ENCODE data around the gene OR5A2. TPM values are rescaled to one million over a fixed set of nuclear protein-coding genes. Genes with fewer than 3 reads are reported as not detected.
"Not testable (repeated sequence)": the region's sequence is repeated elsewhere in the genome, so short reads cannot be mapped to it uniquely, and the experiment has no call there.

Gene OR5A2, protein sequence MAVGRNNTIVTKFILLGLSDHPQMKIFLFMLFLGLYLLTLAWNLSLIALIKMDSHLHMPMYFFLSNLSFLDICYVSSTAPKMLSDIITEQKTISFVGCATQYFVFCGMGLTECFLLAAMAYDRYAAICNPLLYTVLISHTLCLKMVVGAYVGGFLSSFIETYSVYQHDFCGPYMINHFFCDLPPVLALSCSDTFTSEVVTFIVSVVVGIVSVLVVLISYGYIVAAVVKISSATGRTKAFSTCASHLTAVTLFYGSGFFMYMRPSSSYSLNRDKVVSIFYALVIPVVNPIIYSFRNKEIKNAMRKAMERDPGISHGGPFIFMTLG
- under 1 TPM in 1 of 4 donors, not detected in 3; 0.05 TPM for polyA plus RNA-seq (ENCODE audit: insufficient read length in 4 of 4)

DNA sequence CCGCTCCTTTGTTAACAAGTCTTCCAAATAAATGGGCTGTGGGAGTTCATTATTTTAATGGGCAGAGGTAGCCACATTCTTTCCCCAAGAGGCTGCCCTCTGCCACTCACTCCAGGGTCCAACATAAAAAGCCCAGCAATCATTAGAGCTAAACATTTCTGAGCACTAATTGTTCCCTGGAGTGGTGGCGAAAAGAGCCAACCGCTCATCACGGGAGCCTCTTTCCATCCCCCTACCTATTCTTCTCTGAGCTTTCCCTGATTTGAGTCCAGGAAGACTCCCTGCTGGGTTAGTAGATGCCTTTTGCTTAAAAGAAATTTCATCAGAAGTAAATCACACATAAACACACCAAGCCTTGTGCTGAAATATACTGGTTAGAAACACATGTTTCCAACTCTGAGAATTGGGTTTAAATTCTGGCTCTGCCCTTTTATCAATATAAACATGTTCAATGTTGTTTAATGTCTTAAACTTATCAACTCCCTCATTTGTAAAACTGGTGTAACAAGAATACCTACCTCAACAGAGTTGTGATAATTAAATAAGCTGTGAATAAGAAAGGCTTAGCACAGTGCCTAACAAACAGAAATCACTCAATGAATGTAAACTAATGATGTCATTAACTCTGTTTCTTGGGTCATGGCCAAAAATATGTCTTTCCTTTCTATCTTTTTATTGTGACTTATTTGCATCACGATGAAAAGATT is at the start of gene OR5A2:
Gene OR5A2 (minus strand): TSS at position 53 of the 707 bp plus-strand sequence. CDS start 3,460 bp downstream, outside the sequence.
- DNase-seq (ENCODE audit: low read depth in 4 of 4, low spot score in 3 of 4) = no peak

DNA sequence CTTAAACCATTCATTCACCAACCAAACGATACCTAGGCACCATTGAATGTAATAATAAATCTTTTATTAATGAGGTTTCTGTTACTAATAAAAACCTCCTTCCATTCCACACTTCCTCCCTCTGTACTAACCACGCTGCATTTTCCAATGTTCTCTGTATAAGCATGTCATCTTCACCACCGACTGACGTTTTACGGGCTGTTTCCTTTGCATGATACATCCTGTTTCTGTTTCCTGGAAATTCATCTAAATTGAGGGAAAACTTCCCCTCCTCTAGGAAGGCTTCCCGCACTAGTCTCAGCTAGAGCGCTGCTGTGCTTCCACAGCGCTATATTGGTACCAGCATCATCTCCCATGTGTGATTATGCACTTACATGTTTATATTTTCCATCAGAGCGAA is 49.0 kb upstream of the OR5A2 start:
- DNase-seq (ENCODE audit: low read depth in 4 of 4, low spot score in 3 of 4) = no peak

DNA sequence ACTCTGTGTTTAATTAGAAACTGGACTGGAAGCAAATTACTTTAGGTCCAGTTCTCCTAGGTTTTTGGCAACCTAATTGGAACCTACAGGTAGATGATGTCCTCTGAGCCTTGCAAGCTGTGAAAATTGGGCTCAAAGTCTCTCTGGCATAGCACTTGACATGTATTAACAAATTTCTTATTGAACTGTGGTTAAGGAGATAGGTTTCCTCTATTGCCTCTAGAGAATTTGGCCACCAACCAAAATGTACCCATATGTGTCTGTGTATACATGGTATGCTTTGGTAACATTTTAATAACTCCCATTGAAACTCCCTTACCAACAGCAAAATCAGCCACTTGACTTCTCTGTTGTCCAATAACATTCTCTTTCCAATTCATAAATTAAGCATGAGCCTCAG is 46.8 kb upstream of the OR5A2 start, which contains the start of gene OR4D10:
Gene OR4D10 (plus strand): TSS at position 301 of the 400 bp plus-strand sequence. CDS start 4,115 bp downstream, outside the sequence.
- no peak for DNase-seq (ENCODE audit: low read depth in 4 of 4, low spot score in 3 of 4)

DNA sequence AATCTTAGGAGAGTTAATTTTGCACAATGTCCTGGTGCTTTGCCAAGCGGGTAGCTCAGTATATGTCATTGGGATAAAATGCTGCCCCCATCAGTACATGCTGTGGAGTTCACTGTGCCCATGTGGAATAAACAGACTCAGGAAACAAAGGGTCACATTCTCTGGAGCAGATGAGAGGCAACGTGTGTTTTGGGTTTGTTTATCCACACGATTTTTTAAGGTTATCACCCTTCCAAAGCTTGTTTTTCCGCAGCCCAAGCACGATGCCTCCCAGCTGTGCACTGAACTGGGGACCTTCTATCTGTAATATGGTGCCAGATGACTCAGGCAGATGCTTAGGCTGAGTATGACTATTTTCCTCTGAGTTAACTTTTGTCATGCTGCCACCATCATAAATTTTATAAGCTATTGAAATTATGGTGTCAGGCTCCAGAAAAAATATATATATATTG is 37.0 kb upstream of the OR5A2 start:
- DNase-seq (ENCODE audit: low read depth in 4 of 4, low spot score in 3 of 4) = peak in 1 of 4 donors; percentile 5

DNA sequence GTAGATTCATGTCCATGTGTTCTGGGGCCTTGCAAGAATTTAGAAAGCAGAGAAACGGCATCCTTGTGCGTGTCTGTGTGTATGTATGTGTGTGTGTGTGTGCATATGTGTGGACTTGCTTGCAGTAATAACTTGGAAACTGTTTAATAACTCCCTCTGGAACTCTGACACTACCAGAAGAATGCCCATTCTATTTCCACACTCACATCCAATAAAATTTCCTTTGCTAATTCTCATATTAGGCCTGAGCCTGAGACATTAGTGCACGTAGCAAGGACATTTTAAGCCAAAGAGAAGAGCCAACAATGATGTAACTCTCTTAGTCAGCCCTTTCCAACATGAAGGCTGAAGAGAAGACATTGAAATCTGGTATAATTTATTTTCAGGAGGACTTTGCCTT is 33.7 kb upstream of the OR5A2 start:
- no peak for DNase-seq (ENCODE audit: low read depth in 4 of 4, low spot score in 3 of 4)

DNA sequence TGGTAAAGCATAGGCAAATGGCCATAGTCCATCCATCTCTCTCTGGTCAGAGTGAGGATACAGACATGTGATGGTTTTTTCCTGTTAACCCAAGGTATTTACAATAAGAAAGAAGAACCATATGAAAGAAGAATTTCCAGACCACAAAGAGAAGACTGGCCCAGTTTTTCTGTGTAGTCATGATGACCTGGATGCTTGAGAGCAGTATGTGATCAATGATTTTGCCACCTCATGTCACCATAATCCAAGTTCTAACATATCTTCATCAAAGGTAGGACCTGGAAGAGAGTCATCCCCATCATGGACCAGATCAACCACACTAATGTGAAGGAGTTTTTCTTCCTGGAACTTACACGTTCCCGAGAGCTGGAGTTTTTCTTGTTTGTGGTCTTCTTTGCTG is 30.4 kb upstream of the OR5A2 start, which contains the start of gene OR4D6:
Gene OR4D6 (plus strand): TSS at position 301 of the 400 bp plus-strand sequence. CDS start 0 bp downstream, at position 301.
- DNase-seq (ENCODE audit: low read depth in 4 of 4, low spot score in 3 of 4) = no peak

DNA sequence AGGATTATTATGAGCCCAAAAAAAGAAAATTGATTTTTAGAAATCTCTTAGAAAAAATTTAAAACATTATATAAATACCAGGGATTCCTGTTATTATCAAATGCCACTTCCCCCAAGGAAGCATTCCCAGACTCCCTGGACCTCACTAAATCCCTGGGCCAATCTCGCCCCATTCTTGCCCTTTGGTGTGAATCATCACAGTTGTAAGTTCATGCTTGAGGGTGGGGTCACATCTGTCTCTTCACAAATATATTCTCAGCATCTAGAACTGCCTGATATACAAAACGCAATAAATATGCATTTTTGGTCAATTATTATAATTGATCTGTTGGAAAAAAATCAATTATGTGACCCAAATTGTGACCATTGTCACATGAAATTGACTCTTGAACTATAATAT is 22.3 kb upstream of the OR5A2 start:
- DNase-seq (ENCODE audit: low read depth in 4 of 4, low spot score in 3 of 4) = no peak

DNA sequence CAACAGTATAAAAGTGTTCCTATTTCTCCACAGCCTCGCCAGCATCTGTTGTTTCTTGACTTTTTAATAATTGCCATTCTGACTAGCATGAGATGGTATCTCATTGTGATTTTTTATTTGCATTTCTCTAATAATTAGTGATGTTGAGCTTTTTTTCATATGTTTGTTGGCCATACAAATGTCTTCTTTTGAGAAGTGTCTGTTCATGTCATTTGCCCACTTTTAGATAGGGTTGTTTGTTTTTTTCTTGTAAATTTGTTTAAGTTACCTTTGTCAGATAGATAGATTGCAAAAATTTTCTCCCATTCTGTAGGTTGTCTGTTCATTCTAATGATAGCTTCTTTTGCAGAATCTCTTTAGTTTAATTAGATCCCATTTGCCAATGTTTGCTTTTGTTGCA is 19.4 kb upstream of the OR5A2 start:
- not testable (repeated sequence) for DNase-seq (ENCODE audit: low read depth in 4 of 4, low spot score in 3 of 4)

DNA sequence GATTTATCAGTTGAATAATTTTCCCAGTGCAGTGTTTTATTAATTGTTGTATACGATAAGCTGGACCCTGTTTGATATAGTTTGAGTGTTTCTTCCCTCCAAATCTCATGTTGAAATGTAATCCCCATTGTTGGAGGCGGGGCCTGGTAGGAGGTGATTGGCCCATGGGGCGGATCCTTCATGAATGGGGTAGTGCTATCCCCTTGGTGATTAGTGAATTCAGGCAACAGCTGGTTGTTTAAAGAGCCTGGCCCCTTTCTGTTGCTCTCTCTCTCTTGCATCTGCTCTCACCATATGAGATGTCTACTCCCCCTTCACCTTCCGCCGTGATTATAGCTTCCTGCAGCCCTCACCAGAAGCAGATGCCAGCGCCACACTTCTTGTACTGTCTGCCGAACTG is 11.6 kb upstream of the OR5A2 start:
- DNase-seq (ENCODE audit: low read depth in 4 of 4, low spot score in 3 of 4) = no peak

DNA sequence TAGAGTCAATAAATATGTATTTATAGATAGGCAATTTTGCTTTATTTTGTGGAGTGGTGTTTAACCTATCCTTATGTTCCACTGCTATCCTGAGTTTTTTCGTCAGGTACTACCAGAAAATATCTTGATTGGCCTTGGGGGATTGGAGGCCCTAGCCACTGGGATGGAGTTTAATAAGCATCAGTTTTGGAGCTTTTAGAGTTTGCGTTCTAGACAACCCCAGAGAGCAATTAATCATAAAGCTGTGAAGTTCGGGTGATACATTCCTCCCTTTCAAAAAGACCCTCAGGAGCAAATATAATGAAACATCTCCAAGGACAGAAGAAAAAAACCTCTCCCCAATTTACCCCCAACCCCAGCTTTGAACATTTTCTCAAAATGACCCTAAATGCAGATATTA is 10.0 kb upstream of the OR5A2 start, which contains the start of gene OR5A1:
Gene OR5A1 (plus strand): TSS at position 301 of the 400 bp plus-strand sequence. CDS start 6,700 bp downstream, outside the sequence.
- no peak for DNase-seq (ENCODE audit: low read depth in 4 of 4, low spot score in 3 of 4)

DNA sequence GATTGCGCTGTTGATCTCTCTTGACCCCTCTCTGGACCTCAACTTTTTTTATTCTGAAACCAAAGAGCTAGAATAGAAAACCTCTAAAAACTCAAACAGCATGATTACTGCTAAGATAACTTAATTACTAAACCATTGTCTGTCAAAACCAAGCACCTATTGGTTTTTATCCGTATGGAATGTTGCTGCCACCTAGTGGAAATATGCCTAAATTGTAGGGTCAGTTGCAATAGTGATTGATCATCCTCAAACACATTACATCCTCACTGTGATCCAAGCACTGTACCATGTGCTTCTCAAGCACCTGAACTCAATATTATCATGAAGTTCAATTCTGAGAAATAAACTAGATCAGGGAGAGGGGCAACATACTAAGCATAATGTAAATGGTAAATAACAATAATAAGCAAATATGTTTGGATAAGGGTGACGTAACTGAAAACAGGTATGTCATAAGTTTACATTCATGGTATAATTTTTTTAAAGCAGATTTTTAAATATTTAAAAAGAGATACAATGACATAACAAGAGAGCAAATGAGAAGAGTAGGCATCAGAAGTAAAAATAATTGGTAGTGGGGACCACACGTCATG is 3.8 kb upstream of the OR5A2 start:
- peak in 3 of 4 donors; percentile 4 to 10 (median 6) for DNase-seq (ENCODE audit: low read depth in 4 of 4, low spot score in 3 of 4)

DNA sequence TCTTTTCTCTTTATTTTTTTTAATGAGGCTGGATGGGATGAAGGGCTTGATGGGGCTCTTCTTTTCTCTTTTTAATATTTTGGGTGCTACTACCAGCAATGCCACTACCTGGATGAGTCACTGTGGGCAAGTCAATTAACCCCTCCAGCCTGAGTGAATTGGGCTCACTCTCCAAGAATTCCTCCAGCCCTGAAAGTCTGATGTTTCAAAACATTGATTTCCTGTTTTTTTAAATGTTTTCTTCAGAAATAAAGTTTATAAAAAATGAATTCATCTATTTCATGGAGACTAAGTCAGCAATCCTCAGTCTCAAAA is 812 bp upstream of the OR5A2 start:
- DNase-seq (ENCODE audit: low read depth in 4 of 4, low spot score in 3 of 4) = no peak

DNA sequence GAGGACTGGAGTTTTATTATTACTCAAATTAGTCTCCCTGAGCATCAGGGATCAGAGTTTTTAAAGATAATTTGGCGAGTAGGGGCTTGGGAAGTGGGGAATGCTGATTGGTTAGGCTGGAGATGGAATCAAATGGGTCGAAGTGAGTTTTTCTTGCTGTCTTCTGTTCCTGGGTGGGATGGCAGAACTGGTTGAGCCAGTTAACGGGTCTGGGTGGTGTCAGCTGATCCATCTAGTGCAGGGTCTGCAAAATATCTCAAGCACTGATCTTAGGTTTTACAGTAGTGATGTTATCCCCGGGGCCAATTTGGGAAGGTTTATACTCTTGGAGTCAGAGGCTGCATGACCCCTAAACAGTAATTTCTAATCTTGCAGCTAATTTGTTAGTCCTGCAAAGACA is 1.1 kb downstream of the OR5A2 start:
- no peak for DNase-seq (ENCODE audit: low read depth in 4 of 4, low spot score in 3 of 4)

DNA sequence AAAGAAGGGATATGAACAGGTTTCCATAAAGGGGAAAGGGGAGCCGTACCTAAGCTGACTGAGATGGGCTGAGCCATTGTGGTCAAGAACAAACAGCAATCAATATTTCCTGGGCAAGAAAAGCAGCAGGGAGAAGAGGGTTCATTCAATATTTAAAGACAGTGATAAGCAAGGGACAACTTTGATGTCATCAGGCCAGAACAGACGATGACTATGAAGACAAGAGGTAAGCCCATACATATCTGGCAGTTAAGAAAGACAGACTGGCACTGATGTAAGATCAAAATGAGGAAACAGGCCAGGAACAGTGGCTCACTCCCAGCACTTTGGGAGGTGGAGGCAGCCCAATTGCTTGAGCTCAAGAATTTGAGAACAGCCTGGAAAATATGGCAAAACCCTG is 2.4 kb downstream of the OR5A2 start:
- no peak for DNase-seq (ENCODE audit: low read depth in 4 of 4, low spot score in 3 of 4)

DNA sequence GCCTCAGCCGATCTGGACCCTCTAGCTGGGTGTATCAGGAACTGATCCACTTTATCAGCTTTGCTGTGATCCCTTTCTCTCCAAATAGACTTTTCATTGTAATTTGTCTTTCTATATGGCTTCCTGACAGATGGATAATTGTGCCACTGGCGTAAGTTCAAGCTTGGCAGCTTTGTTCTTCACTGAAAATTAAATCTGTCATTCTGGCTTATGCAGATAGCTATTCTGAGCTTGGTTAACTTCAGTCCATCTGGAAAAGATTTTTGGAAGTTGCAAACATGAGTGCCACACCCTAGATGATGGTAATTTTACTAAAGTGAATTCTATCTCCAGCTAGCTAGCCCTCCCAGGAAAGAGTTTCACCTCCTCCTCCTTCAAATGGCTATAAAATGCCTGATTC is 8.1 kb downstream of the OR5A2 start:
- DNase-seq (ENCODE audit: low read depth in 4 of 4, low spot score in 3 of 4) = no peak

DNA sequence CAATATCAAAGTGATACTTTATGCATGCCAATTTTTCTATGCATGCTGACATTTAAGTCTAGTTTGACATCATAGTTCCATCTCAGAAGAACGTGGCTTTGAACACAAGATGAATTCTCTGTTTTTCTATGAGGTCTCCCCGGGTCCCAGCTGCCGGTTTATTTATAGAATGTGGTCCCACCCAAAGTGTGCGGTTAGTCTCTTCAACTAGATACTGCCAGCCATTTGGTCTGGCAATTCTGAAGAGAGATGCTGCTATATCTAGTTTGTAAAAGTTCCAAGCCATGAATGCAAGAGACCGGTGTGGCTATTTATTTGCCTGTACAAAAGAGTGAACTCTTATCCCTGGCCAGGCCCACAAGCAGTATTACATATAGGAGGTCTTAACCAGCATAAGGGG is 9.2 kb downstream of the OR5A2 start:
- DNase-seq (ENCODE audit: low read depth in 4 of 4, low spot score in 3 of 4) = no peak

DNA sequence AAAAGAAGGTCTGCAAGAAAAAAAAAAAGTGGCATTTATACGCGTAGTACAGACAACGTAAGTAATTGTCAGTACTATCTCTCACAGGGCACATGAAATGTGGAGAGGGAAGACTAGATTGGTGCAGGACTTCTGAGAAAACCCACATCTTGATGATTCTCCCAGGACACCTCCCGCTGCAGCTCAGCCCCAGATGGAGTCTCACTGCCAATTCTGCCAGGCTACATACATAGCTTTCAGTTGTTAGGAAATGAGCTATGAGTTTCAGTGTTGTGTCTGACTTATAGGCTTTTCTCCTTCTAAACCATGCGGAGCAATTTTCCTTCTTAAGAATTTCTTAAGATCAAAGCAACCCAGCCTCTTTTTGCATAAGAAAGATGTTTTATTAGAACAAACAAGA is 9.6 kb downstream of the OR5A2 start:
- DNase-seq (ENCODE audit: low read depth in 4 of 4, low spot score in 3 of 4) = no peak

DNA sequence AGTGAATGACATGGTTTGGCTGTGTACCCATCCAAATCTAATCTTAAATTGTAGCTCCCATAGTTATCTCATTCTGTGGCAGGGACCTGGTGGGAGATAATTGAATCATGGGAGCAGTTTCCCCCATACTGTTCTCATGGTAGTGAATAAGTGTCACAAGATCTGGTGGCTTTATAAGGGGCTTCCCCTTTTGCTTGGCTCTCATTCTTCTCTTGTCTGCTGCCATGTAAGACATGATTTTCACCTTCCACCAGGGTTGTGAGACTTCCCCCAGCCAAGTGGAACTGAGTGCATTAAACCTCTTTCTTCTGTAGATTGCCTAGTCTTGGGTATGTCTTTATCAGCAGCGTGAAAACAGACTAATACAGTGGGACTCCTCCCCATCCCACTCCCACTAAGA is 11.1 kb downstream of the OR5A2 start:
- no peak for DNase-seq (ENCODE audit: low read depth in 4 of 4, low spot score in 3 of 4)

DNA sequence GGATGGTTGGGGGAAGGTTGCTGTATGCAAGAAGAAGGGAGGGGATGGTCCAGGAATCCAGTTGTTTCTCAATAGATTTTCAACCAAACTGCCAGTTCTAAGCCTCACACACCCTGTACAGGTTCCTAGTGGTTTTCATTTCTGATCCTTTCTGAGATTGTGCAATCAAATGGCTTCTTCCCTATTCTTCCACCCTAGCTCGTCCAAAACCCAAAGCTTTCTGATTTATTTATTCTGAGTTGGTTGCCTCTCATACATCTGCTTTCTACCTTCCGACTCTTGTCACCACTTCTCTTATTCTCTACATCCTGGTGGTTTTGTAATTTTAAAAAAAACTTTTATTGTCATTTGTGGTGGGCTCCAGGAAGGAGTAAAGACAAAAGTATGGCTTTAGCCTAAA is 12.6 kb downstream of the OR5A2 start:
- DNase-seq (ENCODE audit: low read depth in 4 of 4, low spot score in 3 of 4) = no peak

DNA sequence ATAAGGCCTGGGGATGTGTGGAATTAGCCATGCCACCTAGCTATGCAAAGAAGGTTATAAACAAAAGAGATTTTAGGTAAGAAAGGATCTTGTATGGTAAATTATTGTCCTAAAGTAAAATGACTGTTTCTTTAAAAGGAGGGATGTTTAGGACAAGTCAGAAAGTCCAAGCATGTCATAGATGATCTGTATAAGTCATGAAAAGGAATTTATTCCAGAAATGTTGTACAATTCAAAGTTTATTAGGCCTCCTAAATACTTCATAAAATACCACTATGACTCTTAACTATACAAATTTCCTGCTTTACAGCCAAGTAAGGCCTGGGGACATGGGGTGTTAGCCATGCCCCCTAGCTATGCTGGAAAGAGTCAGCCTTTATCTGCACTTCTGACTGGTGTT is 22.7 kb downstream of the OR5A2 start:
- no peak for DNase-seq (ENCODE audit: low read depth in 4 of 4, low spot score in 3 of 4)

DNA sequence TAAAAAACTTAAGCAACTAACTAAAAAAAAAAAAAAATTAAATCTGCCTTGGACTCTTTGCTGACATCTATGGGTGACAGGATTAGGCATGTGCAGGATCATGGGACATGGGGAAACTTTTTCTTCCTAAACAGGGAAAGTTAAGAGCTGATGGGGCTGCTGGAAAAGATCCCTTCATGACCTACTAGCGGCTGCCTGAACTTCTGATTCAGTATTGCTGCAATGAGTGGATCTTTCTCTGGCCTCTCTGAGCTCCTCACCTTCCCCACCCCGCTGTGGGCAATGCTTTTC is 25.0 kb downstream of the OR5A2 start:
- no peak for DNase-seq (ENCODE audit: low read depth in 4 of 4, low spot score in 3 of 4)

Measured in left renal pelvis (tissue), 4 donors.